PC-9 (cell line): ENCODE measurements around the gene CAPZA1. TPM values are rescaled to one million over a fixed set of nuclear protein-coding genes. Genes with fewer than 3 reads are reported as not detected.

Experiments
- BruUV-seq: library from RNA; stranded (reverse); fragments of 400-500 nt; replicated peaks from 2 replicates; lab custom pipeline; 2021; lab: Mats Ljungman, UMichigan
- CTCF ChIA-PET: fragments of 300-600 bp; sonication (Branson Sonifier 250); formaldehyde crosslinking; loops from one replicate; lab custom pipeline; 2022; ENCODE audit warnings: antibody characterized with exemption; lab: Charles Lee
- POLR2A ChIA-PET: fragments of 300-600 bp; sonication (Branson Sonifier 250); formaldehyde crosslinking; loops from one replicate; lab custom pipeline; 2022; ENCODE audit warnings: antibody characterized with exemption; ENCODE audit not compliant: unreplicated experiment; lab: Charles Lee
- DNase-seq, 2 experiments: peaks; one replicate each; pipeline versions ENCODE4 v3.0.0 to v3.0.0-alpha.2; 2015 to 2022; ENCODE audit warnings: mixed read lengths in 1 of 2
- H2AFZ ChIP-seq: fragments of 200-600 bp; sonication (generic); 2 replicates; pipeline ENCODE4 v1.8.1; 2017; ENCODE audit warnings: antibody characterized with exemption
- H3F3A ChIP-seq: fragments of 200-600 bp; sonication (generic); 2 replicates; pipeline ENCODE4 v1.8.1; 2017; ENCODE audit warnings: antibody characterized with exemption, mild to moderate bottlenecking, low read depth; ENCODE audit not compliant: insufficient read depth
- H3K27ac ChIP-seq: fragments of 200-600 bp; sonication (generic); 2 replicates; pipeline ENCODE4 v1.6.1; 2016; ENCODE audit warnings: mixed run types
- H3K27me3 ChIP-seq: fragments of 200-600 bp; sonication (generic); 2 replicates; pipeline ENCODE4 v1.6.1; 2016; ENCODE audit warnings: low read depth, mixed run types; ENCODE audit not compliant: insufficient read depth
- H3K36me3 ChIP-seq: fragments of 200-600 bp; sonication (generic); 2 replicates; pipeline ENCODE4 v1.6.1; 2016; ENCODE audit warnings: low read depth, mixed run types
- H3K4me1 ChIP-seq: fragments of 200-600 bp; sonication (generic); replicated peaks from 2 replicates; pipeline ENCODE4 v1.6.1; 2016; ENCODE audit warnings: mixed run types; ENCODE audit not compliant: insufficient read depth
- H3K4me2 ChIP-seq: fragments of 200-600 bp; sonication (generic); 2 replicates; pipeline ENCODE4 v1.6.1; 2017; ENCODE audit warnings: mixed run types
- H3K4me3 ChIP-seq: fragments of 200-600 bp; sonication (generic); 2 replicates; pipeline ENCODE4 v1.6.1; 2016; ENCODE audit warnings: mixed run types
- H3K79me2 ChIP-seq: fragments of 200-600 bp; sonication (generic); 2 replicates; pipeline ENCODE4 v1.6.1; 2017; ENCODE audit warnings: low read depth, mixed run types
- H3K9me2 ChIP-seq: fragments of 200-600 bp; sonication (generic); 2 replicates; pipeline ENCODE4 v1.8.1; 2017; ENCODE audit warnings: mild to moderate bottlenecking; ENCODE audit not compliant: insufficient read depth
- H3K9me3 ChIP-seq: fragments of 200-600 bp; sonication (generic); 2 replicates; pipeline ENCODE4 v1.8.1; 2016; ENCODE audit warnings: low read depth; ENCODE audit not compliant: insufficient read depth
- H4K20me1 ChIP-seq: fragments of 200-600 bp; sonication (generic); 2 replicates; pipeline ENCODE4 v1.8.1; 2017; ENCODE audit not compliant: insufficient read depth
- EZH2 ChIP-seq: fragments of 200-600 bp; sonication (generic); IDR thresholded peaks from 2 replicates; pipeline ENCODE4 v1.8.0; 2017; ENCODE audit warnings: antibody characterized with exemption, low read depth
- intact Hi-C: fragments of 100-400 bp; cut with micrococcal nuclease; formaldehyde crosslinking; loops from one replicate; pipeline ENCODE4 v1.10.0; 2022; ENCODE audit not compliant: unreplicated experiment
- total RNA-seq: library from RNA; stranded (reverse); gene quantifications from 2 replicates; pipeline ENCODE4 v1.2.3, GENCODE V29; 2021
- TF ChIP-seq, protein P1 (sequence below): fragments of 200-600 bp; sonication (generic); conservative IDR thresholded peaks from 2 replicates; pipeline ENCODE4 v1.6.1; 2017; ENCODE audit warnings: mixed run types, antibody characterized with exemption, mild to moderate bottlenecking, moderate library complexity

Gene CAPZA1
- total RNA-seq, 1 experiment from 2014 or later: 145 TPM

- H3K9me2 ChIP-seq: no peaks in the 10 kb centered on the region
- H3K4me2 ChIP-seq: no peak overlapping the region
- POLR2A ChIA-PET: interaction anchor here (0.7 kb wide), 2 partner anchors 113 to 222 kb away, joined by 4 to 5 read pairs; no protein-coding TSS in a partner anchor
- H3K27me3 ChIP-seq: no peaks in the 10 kb centered on the region
- TF ChIP-seq EZH2: no peak
- TF ChIP-seq, protein P1, sequence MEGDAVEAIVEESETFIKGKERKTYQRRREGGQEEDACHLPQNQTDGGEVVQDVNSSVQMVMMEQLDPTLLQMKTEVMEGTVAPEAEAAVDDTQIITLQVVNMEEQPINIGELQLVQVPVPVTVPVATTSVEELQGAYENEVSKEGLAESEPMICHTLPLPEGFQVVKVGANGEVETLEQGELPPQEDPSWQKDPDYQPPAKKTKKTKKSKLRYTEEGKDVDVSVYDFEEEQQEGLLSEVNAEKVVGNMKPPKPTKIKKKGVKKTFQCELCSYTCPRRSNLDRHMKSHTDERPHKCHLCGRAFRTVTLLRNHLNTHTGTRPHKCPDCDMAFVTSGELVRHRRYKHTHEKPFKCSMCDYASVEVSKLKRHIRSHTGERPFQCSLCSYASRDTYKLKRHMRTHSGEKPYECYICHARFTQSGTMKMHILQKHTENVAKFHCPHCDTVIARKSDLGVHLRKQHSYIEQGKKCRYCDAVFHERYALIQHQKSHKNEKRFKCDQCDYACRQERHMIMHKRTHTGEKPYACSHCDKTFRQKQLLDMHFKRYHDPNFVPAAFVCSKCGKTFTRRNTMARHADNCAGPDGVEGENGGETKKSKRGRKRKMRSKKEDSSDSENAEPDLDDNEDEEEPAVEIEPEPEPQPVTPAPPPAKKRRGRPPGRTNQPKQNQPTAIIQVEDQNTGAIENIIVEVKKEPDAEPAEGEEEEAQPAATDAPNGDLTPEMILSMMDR: peak; percentile 87
- no peaks in the 10 kb centered on the region for H3F3A ChIP-seq
- no TSS peak for BruUV-seq
- no peaks in the 10 kb centered on the region for H4K20me1 ChIP-seq
- H2AFZ ChIP-seq: no peak overlapping the region
- no peak overlapping the region for H3K4me3 ChIP-seq
- intact Hi-C loops: loop anchor here (1.0 to 10.0 kb wide), 3 partner anchors 114 to 223 kb away; no protein-coding TSS in a partner anchor
- peaks cover 44% of the 10 kb centered on the region for H3K36me3 ChIP-seq
- no peaks in the 10 kb centered on the region for H3K9me3 ChIP-seq
- no peak overlapping the region for H3K27ac ChIP-seq
- H3K79me2 ChIP-seq: peaks cover 48% of the 10 kb centered on the region
- H3K4me1 ChIP-seq: peaks cover 13% of the 10 kb centered on the region
- DNase-seq: peak in 1 of 2 experiments; percentile 14
- CTCF ChIA-PET: interaction anchor here (0.7 to 1.0 kb wide), 2 partner anchors 93 to 113 kb away, joined by 3 to 5 read pairs; no protein-coding TSS in a partner anchor
Observed at GRCh38 chr1:112614460-112615065, 5.1 kb upstream of the CAPZA1 start.

DNA sequence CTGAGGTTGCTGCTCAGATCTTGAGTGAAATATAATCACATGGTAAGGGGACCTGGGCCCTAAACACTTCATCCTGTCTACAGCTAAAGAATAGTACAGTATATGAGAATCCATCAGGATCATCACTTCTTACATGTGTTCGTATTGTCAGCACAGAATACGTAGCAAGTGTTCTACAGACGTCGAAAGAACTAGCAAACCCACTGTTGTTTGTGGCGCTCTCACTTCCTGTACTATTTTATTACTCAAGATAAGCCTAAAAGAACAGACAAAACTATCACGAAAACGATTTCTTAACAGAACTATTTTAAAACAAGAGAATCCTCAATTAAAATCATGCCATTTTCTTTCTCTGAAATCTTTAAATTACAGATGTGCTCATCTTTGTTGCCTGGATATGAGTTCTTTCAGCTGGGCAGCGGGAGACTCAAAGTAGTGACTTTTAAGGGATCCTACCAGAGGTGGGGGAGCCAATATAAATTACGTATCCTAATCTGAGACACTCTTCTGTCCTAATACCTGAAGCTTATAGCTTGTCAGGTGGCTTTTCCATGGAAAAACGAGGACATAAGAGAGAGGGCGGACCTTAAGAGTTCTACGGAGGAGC is 1.4 kb upstream of the CAPZA1 start:
- Histone ChIP-seq H3K27ac (peak overlapping the region; percentile 86), H3K79me2 (peaks cover 81% of the 10 kb centered on the region), H3K4me1 (peaks cover 37% of the 10 kb centered on the region), H2AFZ (peak overlapping the region; percentile 88), H3K4me2 (peak overlapping the region; percentile 98), H3K27me3 (no peaks in the 10 kb centered on the region), H3K4me3 (peak overlapping the region; percentile 96), H4K20me1 (peaks cover 29% of the 10 kb centered on the region), H3K9me3 (no peaks in the 10 kb centered on the region), H3K9me2 (no peaks in the 10 kb centered on the region), H3K36me3 (peaks cover 33% of the 10 kb centered on the region), H3F3A (peaks cover 13% of the 10 kb centered on the region)
- POLR2A ChIA-PET: interaction anchor here (0.6 to 0.8 kb wide), 3 partner anchors 12 to 232 kb away, joined by 3 to 4 read pairs (median 3); no protein-coding TSS in a partner anchor
- TF ChIP-seq, protein P1: no peak
- TF ChIP-seq EZH2: no peak
- intact Hi-C loops: loop anchor here (10.0 kb wide), 1 partner anchor 153 kb away; no protein-coding TSS in a partner anchor
- no peak for DNase-seq
- CTCF ChIA-PET: interaction anchor here (1.2 kb wide), 1 partner anchor 55 kb away, joined by 3 read pairs; no protein-coding TSS in a partner anchor
- no TSS peak for BruUV-seq

GRCh38 chr1:112618721-112619517 is 713 bp upstream of the CAPZA1 start, which contains the start of gene ST7L:
TSS of gene ST7L (minus strand) at chr1:112619141. CDS start at chr1:112619113, 28 bp downstream.
- peaks cover 81% of the 10 kb centered on the region for H3K79me2 ChIP-seq
- peaks cover 26% of the 10 kb centered on the region; the same call in 1 of the 2 replicates for H3K36me3 ChIP-seq
- peak within 1 kb of the TSS; percentile 98 for H3K4me2 ChIP-seq
- H3K4me3 ChIP-seq: peak within 1 kb of the TSS; percentile 96
- no peaks in the 10 kb centered on the region for H3K27me3 ChIP-seq
- peaks cover 14% of the 10 kb centered on the region for H3F3A ChIP-seq
- H2AFZ ChIP-seq: peak within 1 kb of the TSS; percentile 88
- H4K20me1 ChIP-seq: peaks cover 31% of the 10 kb centered on the region
- POLR2A ChIA-PET: interaction anchor here (0.6 to 0.7 kb wide), 3 partner anchors 13 to 1026 kb away, joined by 3 read pairs; no protein-coding TSS in a partner anchor
- H3K4me1 ChIP-seq: peaks cover 37% of the 10 kb centered on the region
- intact Hi-C loops: loop anchor here (1.0 to 10.0 kb wide), 4 partner anchors 88 to 229 kb away; partner anchors contain the start of gene RHOC
- TF ChIP-seq, protein P1: peak; percentile 29; the same call in 1 of the 2 replicates
- TF ChIP-seq EZH2: no peak
- H3K9me3 ChIP-seq: no peaks in the 10 kb centered on the region
- BruUV-seq: TSS peak; percentile 47
- CTCF ChIA-PET: interaction anchor here (1.2 kb wide), 1 partner anchor 55 kb away, joined by 3 read pairs; no protein-coding TSS in a partner anchor
- DNase-seq: peak; percentile 48 to 60
- peak within 1 kb of the TSS; percentile 86 for H3K27ac ChIP-seq
- H3K9me2 ChIP-seq: no peaks in the 10 kb centered on the region
